IPS DF 4.7 (cell line): ENCODE results near the gene B4GALT4.
"Not testable (repeated sequence)": the region's sequence is repeated elsewhere in the genome, so short reads cannot be mapped to it uniquely, and the experiment has no call there.

Experiments used
- DNase-seq: peaks from one replicate; pipeline ENCODE4 v3.0.0-alpha.2; 2013; ENCODE audit warnings: low spot score; ENCODE audit errors: extremely low read depth

B4GALT4 gene

GRCh38 chr3:119240591-119241434 lies at the start of gene B4GALT4:
B4GALT4 (minus strand) TSS chr3:119240878; CDS start chr3:119230099, 10,779 bp downstream.
- no peak for DNase-seq

- no peak for DNase-seq
Observed at GRCh38 chr3:119289404-119289770, 48.7 kb upstream of the B4GALT4 start.

- DNase-seq: no peak
Observed at GRCh38 chr3:119288669-119289403, 48.2 kb upstream of the B4GALT4 start.

GRCh38 chr3:119279584-119280243 lies 39.0 kb upstream of the B4GALT4 start:
- DNase-seq: no peak

- no peak for DNase-seq
Observed at GRCh38 chr3:119279101-119279554, 38.5 kb upstream of the B4GALT4 start.

GRCh38 chr3:119276680-119277079 lies 36.0 kb upstream of the B4GALT4 start:
- no peak for DNase-seq

- DNase-seq: not testable (repeated sequence)
Observed at GRCh38 chr3:119270212-119270611, 29.5 kb upstream of the B4GALT4 start.

GRCh38 chr3:119261055-119261454 lies 20.4 kb upstream of the B4GALT4 start:
- no peak for DNase-seq

GRCh38 chr3:119259821-119260220 lies 19.1 kb upstream of the B4GALT4 start:
- DNase-seq: no peak

GRCh38 chr3:119258915-119259314 lies 18.2 kb upstream of the B4GALT4 start:
- DNase-seq: no peak

- DNase-seq: no peak
Observed at GRCh38 chr3:119257654-119258410, 17.2 kb upstream of the B4GALT4 start.

GRCh38 chr3:119257111-119257510 lies 16.4 kb upstream of the B4GALT4 start:
- DNase-seq: no peak

- DNase-seq: no peak
Observed at GRCh38 chr3:119255214-119255613, 14.5 kb upstream of the B4GALT4 start.

GRCh38 chr3:119245778-119246177 lies 5.1 kb upstream of the B4GALT4 start:
- DNase-seq: no peak

- DNase-seq: no peak
Observed at GRCh38 chr3:119243712-119244111, 3.0 kb upstream of the B4GALT4 start.

- not testable (repeated sequence) for DNase-seq
Observed at GRCh38 chr3:119243058-119243529, 2.4 kb upstream of the B4GALT4 start.

- DNase-seq: not testable (repeated sequence)
Observed at GRCh38 chr3:119242387-119243057, 1.8 kb upstream of the B4GALT4 start.

- no peak for DNase-seq
Observed at GRCh38 chr3:119240101-119240590, 532 bp downstream of the B4GALT4 start.

GRCh38 chr3:119239206-119239820 lies 1.4 kb downstream of the B4GALT4 start:
- no peak for DNase-seq

- no peak for DNase-seq
Observed at GRCh38 chr3:119238363-119238762, 2.3 kb downstream of the B4GALT4 start.
